G401.6 (cell line): ENCODE measurements around the gene ALG12.
"Not testable (repeated sequence)": the region's sequence is repeated elsewhere in the genome, so short reads cannot be mapped to it uniquely, and the experiment has no call there.

Experiments used
- FAIRE-seq: peaks from 2 replicates; lab custom pipeline; 2012; peaks lifted over from hg19 to GRCh38; lab: Jason Lieb, UNC

The ALG12 gene

DNA sequence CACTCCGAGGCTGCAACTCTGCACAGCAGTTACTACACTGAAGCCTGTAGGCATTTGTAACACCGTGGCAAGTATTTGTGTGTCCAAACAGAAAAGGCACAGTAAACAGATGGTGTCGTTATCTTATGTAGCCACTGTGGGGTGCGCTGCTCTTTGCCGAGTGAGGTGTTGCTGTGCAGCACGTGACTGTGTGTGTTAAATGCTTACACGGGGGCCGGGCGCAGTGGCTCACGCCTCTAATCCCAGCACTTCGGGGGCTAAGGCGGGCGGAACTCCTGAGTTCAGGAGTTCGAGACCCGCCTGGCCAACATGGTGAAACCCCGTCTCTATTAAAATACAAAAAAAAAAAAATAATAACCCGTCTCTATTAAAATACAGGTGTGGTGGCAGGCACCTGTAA lies 53.1 kb downstream of the ALG12 start:
- FAIRE-seq: no peak

- no peak for FAIRE-seq
Observed at GRCh38 chr22:49863931-49864330, 54.3 kb downstream of the ALG12 start.

- FAIRE-seq: no peak
Observed at GRCh38 chr22:49862496-49862776, 55.8 kb downstream of the ALG12 start.

GRCh38 chr22:49861642-49862495 lies 56.4 kb downstream of the ALG12 start:
- FAIRE-seq: no peak

GRCh38 chr22:49858827-49859226 lies 59.4 kb downstream of the ALG12 start:
- FAIRE-seq: no peak

DNA sequence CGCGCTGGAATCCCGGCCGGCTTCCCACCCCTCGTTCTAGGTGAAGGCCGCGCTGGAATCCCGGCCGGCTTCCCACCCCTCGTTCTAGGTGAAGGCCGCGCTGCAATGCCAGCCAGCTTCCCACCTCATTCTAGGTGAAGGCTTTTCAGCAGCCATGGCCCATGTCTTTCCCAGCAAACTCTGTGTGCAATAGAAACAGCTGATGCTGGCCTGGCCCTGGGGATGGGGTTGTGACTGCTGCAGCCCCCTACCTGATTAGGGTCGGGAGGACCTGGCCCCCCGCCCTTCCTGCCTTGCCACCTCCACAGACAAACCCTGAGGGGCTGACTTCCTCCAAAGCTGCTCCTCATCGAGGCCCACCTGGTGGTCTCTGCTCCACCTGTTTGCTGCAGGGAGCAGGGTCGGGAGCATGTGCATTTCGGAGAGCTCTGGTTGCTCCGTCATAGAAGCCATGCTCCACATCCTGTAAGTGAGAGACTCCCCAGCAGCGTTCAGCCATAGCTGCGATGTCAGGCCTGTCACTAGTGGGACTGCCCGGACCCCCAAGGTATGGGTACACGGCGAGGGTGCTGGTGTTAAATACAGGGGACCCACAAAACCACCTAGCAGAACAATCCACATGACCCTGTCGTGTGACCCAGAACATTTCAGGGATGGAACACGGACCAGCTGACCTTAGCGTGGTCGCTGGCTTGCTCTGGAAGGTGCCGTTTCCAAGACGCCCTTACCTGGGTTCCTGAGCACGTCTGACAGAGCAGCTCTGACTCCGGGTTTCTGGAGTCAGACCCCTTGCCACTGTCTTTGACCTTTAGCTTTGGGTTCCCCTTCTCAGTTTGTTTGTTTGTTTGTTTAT lies 61.2 kb downstream of the ALG12 start:
- FAIRE-seq: no peak

DNA sequence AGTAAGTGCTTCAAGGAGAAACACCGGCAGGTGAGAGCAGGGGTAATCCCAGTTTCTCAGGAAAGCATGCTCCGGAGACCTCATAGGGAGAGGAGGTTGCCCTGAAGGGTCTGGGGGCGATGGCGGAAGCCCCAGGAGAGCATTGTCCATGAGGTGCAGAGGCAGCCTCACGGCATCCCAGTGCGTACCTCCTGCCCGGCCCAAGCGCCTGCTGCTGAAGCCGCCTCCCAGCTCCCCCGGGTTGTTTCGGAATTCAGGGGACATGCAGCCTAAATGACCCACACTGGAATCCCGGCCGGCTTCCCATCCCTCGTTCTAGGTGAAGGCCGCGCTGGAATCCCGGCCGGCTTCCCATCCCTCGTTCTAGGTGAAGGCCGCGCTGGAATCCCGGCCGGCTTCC lies 61.9 kb downstream of the ALG12 start:
- no peak for FAIRE-seq

DNA sequence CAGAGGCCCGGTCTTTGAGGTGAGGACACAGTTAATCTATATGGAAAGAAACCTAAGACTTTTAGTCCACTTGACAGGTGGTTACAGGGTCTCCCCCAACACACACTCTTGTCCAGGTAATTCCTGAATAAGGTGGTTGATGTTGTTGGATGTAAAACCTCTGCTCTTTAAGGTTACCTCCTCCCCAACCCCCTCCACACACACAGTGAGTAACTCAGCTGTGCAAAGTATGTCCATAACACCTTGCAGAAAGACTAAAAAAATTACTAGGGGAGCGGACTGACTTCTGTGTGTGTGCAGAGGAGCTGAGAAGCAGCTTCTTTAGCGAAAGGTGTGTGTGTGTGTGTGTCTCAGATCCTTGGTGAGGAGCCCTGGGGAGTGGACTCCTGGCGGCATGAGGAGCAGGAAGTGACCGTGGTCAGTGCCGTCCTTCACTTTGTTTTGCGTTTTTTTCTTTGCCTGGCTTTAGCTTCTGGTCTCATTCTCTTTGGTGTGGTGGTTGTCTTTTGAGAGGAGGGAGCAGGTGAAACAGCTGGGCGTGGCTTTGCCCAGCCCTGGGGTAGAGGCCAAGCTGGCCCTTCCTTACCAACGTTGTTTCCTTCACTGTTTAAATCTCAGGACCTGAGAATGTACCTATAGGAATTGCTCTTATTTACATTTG lies 62.9 kb downstream of the ALG12 start:
- FAIRE-seq: no peak

- FAIRE-seq: no peak
Observed at GRCh38 chr22:49853981-49854831, 64.0 kb downstream of the ALG12 start.

GRCh38 chr22:49852898-49853894 lies 65.0 kb downstream of the ALG12 start, which contains the start of gene ZBED4:
Gene ZBED4 (plus strand): TSS chr22:49853844. CDS start chr22:49883663, 29,819 bp downstream.
- no peak for FAIRE-seq

GRCh38 chr22:49852568-49852897 lies 65.7 kb downstream of the ALG12 start:
- FAIRE-seq: not testable (repeated sequence)

DNA sequence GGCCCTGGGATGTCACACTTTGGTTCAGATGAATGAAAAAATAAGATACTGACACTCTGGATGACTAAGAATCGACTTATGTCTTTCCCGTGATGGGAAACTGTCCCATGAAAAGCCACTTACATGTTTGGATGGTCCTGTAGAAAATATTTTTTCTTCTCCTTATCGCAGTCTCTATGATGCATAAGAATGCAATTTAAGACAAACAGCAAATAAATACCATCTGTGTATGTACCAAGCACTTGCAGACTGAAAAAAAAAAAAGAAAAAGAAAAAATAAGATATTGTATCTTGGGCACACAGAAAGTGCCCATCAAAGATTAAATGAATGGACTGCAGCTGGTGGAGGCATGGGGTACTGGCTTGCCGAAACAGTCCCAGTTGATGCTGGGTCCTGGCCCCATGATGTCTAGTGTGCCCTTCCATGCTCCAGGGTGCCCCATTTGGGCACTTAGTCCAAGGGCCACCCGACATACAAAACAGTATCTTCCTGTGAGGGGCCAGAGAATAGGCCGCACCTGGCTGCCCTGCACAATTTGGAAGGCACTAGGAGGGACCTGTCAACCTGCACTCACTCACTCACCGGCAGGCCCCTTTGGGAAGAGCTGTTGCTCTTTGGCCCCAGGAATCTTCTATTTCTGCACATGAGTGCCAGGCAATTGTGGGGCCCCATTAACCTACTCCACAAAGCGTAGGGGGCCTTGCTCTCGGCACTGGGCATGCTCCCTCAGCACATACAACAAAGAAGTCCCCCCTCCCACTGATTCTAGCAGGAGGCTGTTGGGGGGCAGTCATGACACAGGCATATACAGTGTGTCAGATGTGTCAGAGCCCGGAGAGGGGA lies 67.1 kb downstream of the ALG12 start:
- no peak for FAIRE-seq
